C4-2B (cell line): ENCODE results near the gene ATP5PO.

Experiments
- H3K27ac ChIP-seq: fragments of 450-650 bp; 2 replicates; pipeline ENCODE4 v1.5.1; 2017
- ZFX ChIP-seq: fragments of 450-650 bp; IDR thresholded peaks from 2 replicates; pipeline ENCODE4 v1.6.1; 2017
- TF ChIP-seq, protein P1 (sequence below): fragments of 450-650 bp; conservative IDR thresholded peaks from 2 replicates; pipeline ENCODE4 v1.5.1; 2017; ENCODE audit warnings: mild to moderate bottlenecking

Gene ATP5PO

GRCh38 chr21:33951276-33952178 lies 35.9 kb upstream of the ATP5PO start:
- H3K27ac ChIP-seq: no peak overlapping the region
- TF ChIP-seq ZFX: no peak
- TF ChIP-seq, protein P1, sequence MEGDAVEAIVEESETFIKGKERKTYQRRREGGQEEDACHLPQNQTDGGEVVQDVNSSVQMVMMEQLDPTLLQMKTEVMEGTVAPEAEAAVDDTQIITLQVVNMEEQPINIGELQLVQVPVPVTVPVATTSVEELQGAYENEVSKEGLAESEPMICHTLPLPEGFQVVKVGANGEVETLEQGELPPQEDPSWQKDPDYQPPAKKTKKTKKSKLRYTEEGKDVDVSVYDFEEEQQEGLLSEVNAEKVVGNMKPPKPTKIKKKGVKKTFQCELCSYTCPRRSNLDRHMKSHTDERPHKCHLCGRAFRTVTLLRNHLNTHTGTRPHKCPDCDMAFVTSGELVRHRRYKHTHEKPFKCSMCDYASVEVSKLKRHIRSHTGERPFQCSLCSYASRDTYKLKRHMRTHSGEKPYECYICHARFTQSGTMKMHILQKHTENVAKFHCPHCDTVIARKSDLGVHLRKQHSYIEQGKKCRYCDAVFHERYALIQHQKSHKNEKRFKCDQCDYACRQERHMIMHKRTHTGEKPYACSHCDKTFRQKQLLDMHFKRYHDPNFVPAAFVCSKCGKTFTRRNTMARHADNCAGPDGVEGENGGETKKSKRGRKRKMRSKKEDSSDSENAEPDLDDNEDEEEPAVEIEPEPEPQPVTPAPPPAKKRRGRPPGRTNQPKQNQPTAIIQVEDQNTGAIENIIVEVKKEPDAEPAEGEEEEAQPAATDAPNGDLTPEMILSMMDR: no peak

DNA sequence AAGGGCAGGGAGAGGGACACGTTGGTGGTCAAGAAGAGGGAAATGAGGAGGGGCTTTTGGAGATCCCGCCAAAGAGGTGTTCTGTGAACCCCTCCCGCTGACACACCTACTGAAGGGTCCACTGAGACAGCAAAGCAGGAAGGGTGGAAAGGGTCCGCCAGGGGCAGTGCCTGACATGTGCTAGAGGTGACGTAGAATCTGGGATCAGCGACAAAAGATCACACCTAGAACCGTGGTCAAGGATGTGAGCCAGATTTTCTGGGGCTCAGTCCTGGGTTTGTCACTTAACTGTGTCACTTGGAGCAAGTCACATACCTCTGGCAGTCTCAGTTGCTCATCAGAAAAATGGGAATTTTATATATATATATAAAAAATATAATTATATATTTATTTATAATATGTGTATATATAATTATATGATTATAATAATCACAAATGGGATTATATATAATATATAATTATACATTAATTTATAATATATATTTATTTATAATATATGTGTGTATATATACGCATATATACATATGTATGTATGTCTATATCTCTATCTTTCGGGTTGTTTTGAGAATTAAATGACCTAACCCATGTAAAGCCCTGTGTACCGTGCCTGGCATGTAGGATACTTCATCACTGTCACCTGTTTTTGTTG lies 35.0 kb upstream of the ATP5PO start:
- TF ChIP-seq, protein P1: no peak
- TF ChIP-seq ZFX: no peak
- no peak overlapping the region for H3K27ac ChIP-seq

DNA sequence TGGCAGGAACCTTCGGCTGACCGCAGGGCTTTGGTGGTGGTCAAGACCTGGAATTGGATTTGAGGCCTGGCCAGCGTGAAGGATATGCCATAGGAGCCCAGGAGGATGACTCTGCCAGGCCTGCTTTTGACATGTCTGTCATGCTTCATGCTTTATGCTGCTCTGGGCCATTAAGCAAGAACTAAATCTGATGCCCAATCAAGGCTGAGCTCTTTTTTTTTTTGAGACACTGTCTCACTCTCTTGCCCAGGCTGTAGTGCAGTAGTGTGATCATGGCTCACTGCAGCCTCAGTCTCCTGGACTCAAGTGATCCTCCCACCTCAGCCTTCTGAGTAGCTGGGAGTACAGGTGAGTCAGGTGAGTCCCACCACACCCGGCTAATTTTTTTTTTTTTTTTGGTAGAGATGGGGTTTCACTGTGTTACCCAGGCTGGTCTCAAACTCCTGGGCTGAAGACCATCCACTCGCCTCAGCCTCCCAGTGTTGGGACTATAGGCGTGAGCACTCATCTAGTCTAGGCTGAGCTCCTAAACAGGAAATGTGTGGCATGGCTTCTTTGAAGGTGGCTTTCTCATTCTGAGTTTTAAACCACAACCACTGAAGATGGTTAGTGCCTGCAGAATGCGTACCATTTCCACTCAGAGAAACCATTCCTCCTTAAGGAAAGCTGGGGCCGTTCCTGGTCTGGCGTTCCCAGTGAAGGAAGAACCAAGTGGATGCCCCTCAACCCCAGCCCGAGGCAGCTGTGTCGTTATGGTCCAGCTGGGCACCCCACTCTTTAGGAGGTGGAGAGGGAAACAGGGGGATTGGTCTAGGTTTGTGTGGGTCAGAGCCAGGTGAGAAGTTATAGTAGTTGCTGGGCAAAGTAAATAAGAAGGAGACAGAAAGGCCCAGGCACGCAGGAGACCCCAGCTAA lies 34.2 kb upstream of the ATP5PO start:
- TF ChIP-seq, protein P1: no peak
- H3K27ac ChIP-seq: no peak overlapping the region

GRCh38 chr21:33948951-33949444 lies 33.4 kb upstream of the ATP5PO start:
- no peak for TF ChIP-seq ZFX
- TF ChIP-seq, protein P1: no peak
- H3K27ac ChIP-seq: no peak overlapping the region

DNA sequence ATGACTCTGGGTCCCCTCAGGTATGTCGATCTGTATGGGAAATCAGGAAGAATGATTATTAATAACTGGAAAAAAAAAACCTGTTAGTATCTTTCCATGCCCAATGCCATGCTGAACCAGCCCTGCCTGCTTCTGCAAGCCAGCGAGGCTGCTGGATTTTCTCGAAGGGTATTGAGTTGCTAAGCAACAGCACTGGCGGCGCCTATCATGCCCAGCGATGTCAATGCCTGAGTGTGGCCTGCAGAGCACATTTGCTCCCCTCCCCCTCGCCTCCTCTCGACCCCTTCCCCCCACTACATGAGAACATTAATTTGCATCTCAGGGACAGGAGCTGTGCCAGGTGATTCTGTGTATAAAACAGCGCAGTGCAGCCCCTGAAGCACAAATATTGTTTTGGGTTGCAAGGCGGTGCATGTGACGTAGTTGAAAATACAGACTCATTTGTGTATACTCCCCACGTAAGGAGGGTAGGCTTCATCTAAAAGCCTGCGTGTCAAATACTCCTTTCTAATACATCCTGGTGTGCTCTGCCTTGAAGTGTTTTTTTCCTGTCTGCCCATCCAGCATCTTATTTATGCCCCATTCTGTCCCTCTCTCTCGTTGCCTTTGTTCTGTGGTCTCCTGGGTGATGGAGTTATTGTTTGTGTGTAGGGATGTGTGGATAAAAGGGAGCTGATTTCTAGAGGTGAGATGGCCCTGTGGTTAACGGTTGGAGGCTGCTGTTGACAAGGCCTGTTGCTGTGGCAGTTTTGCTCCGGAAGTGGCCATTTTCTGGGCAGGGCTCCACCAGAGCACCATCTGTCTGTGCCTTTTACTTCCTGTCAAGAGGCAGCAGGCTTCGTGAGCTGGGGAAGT lies 32.7 kb upstream of the ATP5PO start:
- TF ChIP-seq, protein P1: no peak
- no peak for TF ChIP-seq ZFX
- H3K27ac ChIP-seq: peak overlapping the region; percentile 40

GRCh38 chr21:33947451-33948095 lies 32.0 kb upstream of the ATP5PO start:
- TF ChIP-seq, protein P1: no peak
- H3K27ac ChIP-seq: peak overlapping the region; percentile 40
